Measurements from ENCODE around the gene INSYN2A. TPM values are rescaled to one million over a fixed set of nuclear protein-coding genes. Genes with fewer than 3 reads are reported as not detected.

INSYN2A gene
- total RNA-seq, 2 donors from 2014 or later: not detected

GRCh38 chr10:127168261-127168660 lies 28.1 kb downstream of the INSYN2A start:
- Histone ChIP-seq H3K36me3 (replicated peaks in 1 of 2; ENCODE audit: insufficient read depth in 1 of 2, low read depth in 2 of 2) (no peaks in the 10 kb centered on the region), H3K9me3 (no peaks in the 10 kb centered on the region), H3K4me3 (no peak overlapping the region), H3K4me1 (peaks cover 3% of the 10 kb centered on the region), H3K27ac (no peak overlapping the region), H3K27me3 (no peaks in the 10 kb centered on the region)
- no peak for TF ChIP-seq POLR2A (IDR thresholded peaks at IDR 0.05)
- no peak for TF ChIP-seq CTCF (IDR thresholded peaks at IDR 0.05)
- ATAC-seq: no peak
- 88 to 93% methylated on average over 3 of the region's 3 CpGs for WGBS, 2 donors
- DNase-seq: no peak
- intact Hi-C loops (cut with DNase I): no loop called here

GRCh38 chr10:127162841-127163240 lies 33.5 kb downstream of the INSYN2A start:
- no peaks in the 10 kb centered on the region for H3K36me3 ChIP-seq (replicated peaks in 1 of 2; ENCODE audit: insufficient read depth in 1 of 2, low read depth in 2 of 2)
- H3K27ac ChIP-seq: no peak overlapping the region
- no peak overlapping the region for H3K4me3 ChIP-seq
- H3K27me3 ChIP-seq: no peaks in the 10 kb centered on the region
- no peaks in the 10 kb centered on the region for H3K9me3 ChIP-seq
- H3K4me1 ChIP-seq: peaks cover 6% of the 10 kb centered on the region
- intact Hi-C loops (cut with DNase I): no loop called here
- DNase-seq (no peak), ATAC-seq (no peak)
- TF ChIP-seq POLR2A (IDR thresholded peaks at IDR 0.05) (no peak), CTCF (IDR thresholded peaks at IDR 0.05) (no peak)
- 92 to 97% methylated on average over 6 of the region's 6 CpGs for WGBS, 2 donors

GRCh38 chr10:127161482-127161881 lies 34.9 kb downstream of the INSYN2A start:
- Histone ChIP-seq H3K9me3 (no peaks in the 10 kb centered on the region), H3K27ac (no peak overlapping the region), H3K4me1 (peaks cover 6% of the 10 kb centered on the region), H3K4me3 (no peak overlapping the region), H3K36me3 (replicated peaks in 1 of 2; ENCODE audit: insufficient read depth in 1 of 2, low read depth in 2 of 2) (no peaks in the 10 kb centered on the region), H3K27me3 (no peaks in the 10 kb centered on the region)
- intact Hi-C loops (cut with DNase I): no loop called here
- ATAC-seq: no peak
- WGBS, 2 donors: 88 to 91% methylated on average over 5 of the region's 5 CpGs
- no peak for DNase-seq
- TF ChIP-seq POLR2A (IDR thresholded peaks at IDR 0.05) (no peak), CTCF (IDR thresholded peaks at IDR 0.05) (no peak)

GRCh38 chr10:127159648-127160245 lies 36.6 kb downstream of the INSYN2A start:
- H3K27ac ChIP-seq: no peak overlapping the region

More at GRCh38 chr10:127159648-127160245, 36.6 kb downstream of the INSYN2A start:
- no peaks in the 10 kb centered on the region for H3K27me3 ChIP-seq
- peaks cover 6% of the 10 kb centered on the region for H3K4me1 ChIP-seq
- intact Hi-C loops (cut with DNase I): no loop called here
- H3K36me3 ChIP-seq (replicated peaks in 1 of 2; ENCODE audit: insufficient read depth in 1 of 2, low read depth in 2 of 2): no peaks in the 10 kb centered on the region
- no peak overlapping the region for H3K4me3 ChIP-seq
- WGBS, 2 donors: 94% methylated on average over 11 to 13 of the region's 13 CpGs
- no peak for DNase-seq
- no peaks in the 10 kb centered on the region for H3K9me3 ChIP-seq
- TF ChIP-seq POLR2A (IDR thresholded peaks at IDR 0.05) (no peak), CTCF (IDR thresholded peaks at IDR 0.05) (no peak)
- no peak for ATAC-seq

Data from body of pancreas (tissue), 4 donors.